Suprapubic skin (tissue), 4 donors: ENCODE data around the gene SHISA4. TPM values are rescaled to one million over a fixed set of nuclear protein-coding genes. Genes with fewer than 3 reads are reported as not detected.

ENCODE experiments used
- DNase-seq, 2 donors: peaks; one replicate each; pipeline ENCODE4 v3.0.0-alpha.2; 2019; ENCODE audit warnings: low spot score in 2 of 2
- H3K27ac ChIP-seq: fragments of 200-600 bp; sonication (generic); one replicate; pipeline ENCODE4 v1.5.1; 2019
- H3K27me3 ChIP-seq: fragments of 200-600 bp; sonication (generic); one replicate; pipeline ENCODE4 v1.5.1; 2019
- H3K36me3 ChIP-seq: fragments of 200-600 bp; sonication (generic); one replicate; pipeline ENCODE4 v1.5.1; 2019
- H3K4me1 ChIP-seq: fragments of 200-600 bp; sonication (generic); one replicate; pipeline ENCODE4 v1.5.1; 2019
- H3K4me3 ChIP-seq: fragments of 200-600 bp; sonication (generic); one replicate; pipeline ENCODE4 v1.5.1; 2019; ENCODE audit warnings: mild to moderate bottlenecking
- H3K9me3 ChIP-seq: fragments of 200-600 bp; sonication (generic); one replicate; pipeline ENCODE4 v1.5.1; 2019
- EP300 ChIP-seq: sonication (generic); formaldehyde crosslinking; IDR thresholded peaks from one replicate; pipeline ENCODE4 v1.6.1; 2017; ENCODE audit warnings: antibody characterized with exemption
- POLR2A ChIP-seq, 2 donors: fragments of 450-650 bp; IDR thresholded peaks; one replicate each; pipeline ENCODE4 v1.6.1; 2017; ENCODE audit warnings: antibody characterized with exemption in 2 of 2, mild to moderate bottlenecking in 2 of 2, moderate library complexity in 2 of 2
- POLR2AphosphoS5 ChIP-seq, 3 donors: sonication (generic); formaldehyde crosslinking; IDR thresholded peaks; one replicate each; pipeline ENCODE4 v1.6.1; 2017; ENCODE audit warnings: antibody characterized with exemption in 3 of 3
- WGBS: methylation state at CpG from one replicate; pipeline ENCODE4 v1.1.5; 2018; 5-methylcytosine and 5-hydroxymethylcytosine counted together
- total RNA-seq, 4 donors: library from RNA; depleted of rRNA; stranded (reverse); fragments of >200 nt; gene quantifications; one replicate each; pipeline ENCODE4 v1.1.0, GENCODE V29; 2016
- TF ChIP-seq, protein P1 (sequence below), 2 donors: fragments of 200-600 bp in 1 of 2; fragments of 450-650 bp in 1 of 2; sonication (generic) in 1 of 2; IDR thresholded peaks; one replicate each; pipeline ENCODE4 v1.5.1; 2016 to 2019; ENCODE audit warnings: antibody characterized with exemption in 2 of 2, mild to moderate bottlenecking in 1 of 2, moderate library complexity in 1 of 2

Gene SHISA4
- total RNA-seq, 4 donors from 2014 or later: 5.3 to 19.4 (median 6.7) TPM

DNA sequence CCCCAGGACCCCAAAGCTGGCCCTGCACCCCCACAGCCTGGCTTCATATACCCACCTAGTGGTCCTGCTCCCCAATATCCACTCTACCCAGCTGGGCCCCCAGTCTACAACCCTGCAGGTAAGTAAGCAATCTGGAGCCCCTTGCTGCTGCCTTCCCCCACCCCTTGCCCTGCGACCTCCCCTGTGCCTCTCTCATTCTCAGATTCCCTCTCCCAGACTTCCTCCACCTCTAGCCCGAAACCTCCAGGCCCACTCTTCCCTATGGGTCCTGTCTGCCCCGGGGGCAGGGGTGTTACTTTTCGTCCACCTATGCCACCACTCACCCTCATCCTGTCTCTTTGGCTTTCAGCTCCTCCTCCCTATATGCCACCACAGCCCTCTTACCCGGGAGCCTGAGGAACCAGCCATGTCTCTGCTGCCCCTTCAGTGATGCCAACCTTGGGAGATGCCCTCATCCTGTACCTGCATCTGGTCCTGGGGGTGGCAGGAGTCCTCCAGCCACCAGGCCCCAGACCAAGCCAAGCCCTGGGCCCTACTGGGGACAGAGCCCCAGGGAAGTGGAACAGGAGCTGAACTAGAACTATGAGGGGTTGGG lies 2.9 kb downstream of the SHISA4 start:
- Histone ChIP-seq H3K27me3 (no peaks in the 10 kb centered on the region), H3K4me1 (peaks cover 26% of the 10 kb centered on the region), H3K36me3 (peaks cover 2% of the 10 kb centered on the region), H3K4me3 (no peak overlapping the region), H3K27ac (no peak overlapping the region), H3K9me3 (no peaks in the 10 kb centered on the region)
- no peak for DNase-seq
- 90% methylated on average over 5 of the region's 5 CpGs for WGBS
- TF ChIP-seq EP300 (no peak), POLR2A (IDR thresholded peaks at IDR 0.05) (no peak), POLR2AphosphoS5 (IDR thresholded peaks at IDR 0.05) (no peak)
- TF ChIP-seq, protein P1, sequence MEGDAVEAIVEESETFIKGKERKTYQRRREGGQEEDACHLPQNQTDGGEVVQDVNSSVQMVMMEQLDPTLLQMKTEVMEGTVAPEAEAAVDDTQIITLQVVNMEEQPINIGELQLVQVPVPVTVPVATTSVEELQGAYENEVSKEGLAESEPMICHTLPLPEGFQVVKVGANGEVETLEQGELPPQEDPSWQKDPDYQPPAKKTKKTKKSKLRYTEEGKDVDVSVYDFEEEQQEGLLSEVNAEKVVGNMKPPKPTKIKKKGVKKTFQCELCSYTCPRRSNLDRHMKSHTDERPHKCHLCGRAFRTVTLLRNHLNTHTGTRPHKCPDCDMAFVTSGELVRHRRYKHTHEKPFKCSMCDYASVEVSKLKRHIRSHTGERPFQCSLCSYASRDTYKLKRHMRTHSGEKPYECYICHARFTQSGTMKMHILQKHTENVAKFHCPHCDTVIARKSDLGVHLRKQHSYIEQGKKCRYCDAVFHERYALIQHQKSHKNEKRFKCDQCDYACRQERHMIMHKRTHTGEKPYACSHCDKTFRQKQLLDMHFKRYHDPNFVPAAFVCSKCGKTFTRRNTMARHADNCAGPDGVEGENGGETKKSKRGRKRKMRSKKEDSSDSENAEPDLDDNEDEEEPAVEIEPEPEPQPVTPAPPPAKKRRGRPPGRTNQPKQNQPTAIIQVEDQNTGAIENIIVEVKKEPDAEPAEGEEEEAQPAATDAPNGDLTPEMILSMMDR (IDR thresholded peaks at IDR 0.05): no peak

DNA sequence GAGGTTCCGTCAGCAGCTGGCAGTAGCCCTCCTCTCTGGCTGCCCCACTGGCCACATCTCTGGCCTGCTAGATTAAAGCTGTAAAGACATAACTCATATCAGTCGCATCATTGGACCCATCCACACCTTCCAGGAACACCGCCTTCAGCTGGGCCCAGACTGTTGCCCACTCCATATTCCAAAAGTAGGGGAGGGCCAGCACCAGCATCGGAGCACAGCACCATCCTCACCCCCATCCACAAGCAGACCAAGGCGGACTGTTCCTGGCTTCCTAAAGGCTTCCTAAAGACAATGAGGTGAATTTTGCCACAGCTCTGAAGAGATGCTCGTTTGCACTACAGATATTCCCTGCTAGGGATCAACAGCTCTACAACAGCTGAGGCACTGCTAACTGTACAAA lies 3.5 kb downstream of the SHISA4 start:
- TF ChIP-seq EP300 (no peak), POLR2AphosphoS5 (IDR thresholded peaks at IDR 0.05) (no peak), POLR2A (IDR thresholded peaks at IDR 0.05) (no peak)
- TF ChIP-seq, protein P1 (IDR thresholded peaks at IDR 0.05): no peak
- H3K36me3 ChIP-seq: peaks cover 2% of the 10 kb centered on the region
- WGBS: 92% methylated on average over 5 of the region's 6 CpGs
- no peaks in the 10 kb centered on the region for H3K9me3 ChIP-seq
- no peak overlapping the region for H3K4me3 ChIP-seq
- H3K27me3 ChIP-seq: no peaks in the 10 kb centered on the region
- DNase-seq: no peak
- H3K27ac ChIP-seq: no peak overlapping the region
- peaks cover 26% of the 10 kb centered on the region for H3K4me1 ChIP-seq

DNA sequence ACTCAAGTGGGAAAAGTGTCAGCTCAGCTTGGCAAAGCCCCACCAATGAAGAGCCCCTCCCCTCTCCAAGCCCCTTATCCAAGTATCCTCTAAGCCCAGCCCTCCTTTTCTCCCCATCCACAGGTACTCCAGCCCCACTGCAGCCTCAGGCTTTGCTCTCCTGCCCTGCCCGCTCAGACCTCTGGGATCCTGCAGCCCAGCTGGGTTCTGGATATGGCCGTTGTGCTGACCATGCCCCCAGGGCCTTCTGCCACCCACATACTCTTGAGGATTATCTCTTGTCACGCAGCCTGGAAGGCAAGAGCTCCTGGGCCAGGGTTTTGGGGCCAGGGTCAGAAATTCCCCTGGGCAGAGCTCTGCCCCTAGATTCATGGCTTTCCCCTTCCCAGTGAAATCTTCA lies 4.7 kb downstream of the SHISA4 start:
- H3K27ac ChIP-seq: no peak overlapping the region

DNA sequence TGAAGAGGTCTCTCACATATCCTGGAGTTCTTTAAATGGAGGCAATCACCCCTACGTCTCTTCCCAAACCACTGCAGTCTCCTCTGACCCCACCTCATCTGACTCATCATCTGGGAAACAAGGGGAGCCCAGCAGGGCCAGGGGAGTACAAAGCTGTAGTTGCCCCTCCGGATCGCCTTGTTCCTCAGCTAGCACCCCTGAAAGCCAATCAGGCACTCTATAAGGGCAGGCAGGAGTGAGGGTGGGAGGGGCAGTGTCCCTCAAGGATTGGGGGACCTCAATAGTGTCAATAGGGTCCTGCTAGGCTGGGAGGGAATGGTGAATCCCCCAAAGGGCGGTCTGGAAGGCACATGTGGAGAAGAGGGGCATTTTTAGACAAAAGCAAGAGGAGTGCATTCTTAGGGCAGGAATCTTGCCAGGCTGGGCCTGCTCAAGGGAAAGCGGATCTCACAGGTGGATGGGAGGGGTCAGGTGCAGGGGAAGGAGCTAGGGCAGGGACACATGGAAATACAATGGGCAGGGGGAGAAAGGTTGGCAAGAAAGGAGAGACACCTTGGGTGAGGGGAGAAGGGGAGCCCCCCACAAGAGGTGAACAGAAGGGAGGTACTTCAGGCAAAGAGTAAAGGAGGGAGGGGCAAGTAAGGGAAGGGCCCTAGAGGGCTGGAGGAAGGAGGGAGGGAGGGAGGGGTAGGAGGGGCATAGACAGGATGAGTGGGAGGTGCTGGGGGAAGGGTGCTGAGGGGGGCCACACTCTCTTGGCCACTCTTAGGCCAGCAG lies 5.8 kb downstream of the SHISA4 start:
- TF ChIP-seq POLR2A (IDR thresholded peaks at IDR 0.05): no peak
- TF ChIP-seq, protein P1 (IDR thresholded peaks at IDR 0.05): no peak
- TF ChIP-seq EP300: no peak
- no peak for TF ChIP-seq POLR2AphosphoS5 (IDR thresholded peaks at IDR 0.05)
- Histone ChIP-seq H3K36me3 (peaks cover 2% of the 10 kb centered on the region), H3K9me3 (no peaks in the 10 kb centered on the region), H3K4me1 (peaks cover 8% of the 10 kb centered on the region), H3K27me3 (no peaks in the 10 kb centered on the region), H3K4me3 (no peak overlapping the region), H3K27ac (no peak overlapping the region)
- DNase-seq: no peak
- WGBS: 73% methylated on average over 5 of the region's 5 CpGs

More for the DNA sequence above, 4.7 kb downstream of the SHISA4 start:
- WGBS: 66% methylated on average over 3 of the region's 3 CpGs
- TF ChIP-seq EP300: no peak
- TF ChIP-seq, protein P1 (IDR thresholded peaks at IDR 0.05): no peak
- TF ChIP-seq POLR2A (IDR thresholded peaks at IDR 0.05): no peak
- no peak for TF ChIP-seq POLR2AphosphoS5 (IDR thresholded peaks at IDR 0.05)
- Histone ChIP-seq H3K36me3 (peaks cover 2% of the 10 kb centered on the region), H3K4me1 (peaks cover 19% of the 10 kb centered on the region), H3K27me3 (no peaks in the 10 kb centered on the region), H3K9me3 (no peaks in the 10 kb centered on the region), H3K4me3 (no peak overlapping the region)
- no peak for DNase-seq

DNA sequence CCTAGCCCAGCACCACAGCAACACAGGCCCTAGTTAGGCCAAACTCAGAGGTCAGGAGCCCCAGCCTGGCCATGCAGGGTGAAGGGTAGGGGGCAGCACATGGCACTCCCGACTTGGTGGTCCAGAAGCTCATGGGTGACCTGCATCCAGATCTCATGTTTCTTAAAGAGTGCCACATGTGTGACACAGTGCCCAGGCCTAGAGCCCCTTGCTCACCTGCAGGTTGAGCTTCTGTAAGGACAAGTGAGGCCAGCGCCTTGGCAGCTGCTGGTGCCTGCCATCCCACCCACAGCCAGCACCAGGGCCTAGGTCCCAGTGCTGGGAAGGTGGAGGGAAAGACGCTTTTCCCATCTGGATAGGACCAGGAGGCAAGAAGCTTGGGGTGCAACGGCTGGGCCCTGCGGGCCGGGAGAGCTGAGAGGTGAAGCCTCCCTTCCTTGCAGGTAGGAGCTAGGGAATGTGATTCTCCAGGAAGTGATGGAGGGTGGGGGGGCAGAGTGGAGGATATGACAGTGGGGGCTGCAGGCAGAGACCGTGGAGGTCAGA lies 6.5 kb downstream of the SHISA4 start:
- WGBS: 68% methylated on average over 6 of the region's 7 CpGs
- TF ChIP-seq, protein P1 (IDR thresholded peaks at IDR 0.05): no peak
- TF ChIP-seq POLR2A (IDR thresholded peaks at IDR 0.05): no peak
- TF ChIP-seq POLR2AphosphoS5 (IDR thresholded peaks at IDR 0.05): no peak
- TF ChIP-seq EP300: no peak
- H3K27ac ChIP-seq: no peak overlapping the region
- H3K4me1 ChIP-seq: peaks cover 6% of the 10 kb centered on the region
- no peak overlapping the region for H3K4me3 ChIP-seq
- no peak for DNase-seq
- peaks cover 2% of the 10 kb centered on the region for H3K36me3 ChIP-seq
- H3K27me3 ChIP-seq: no peaks in the 10 kb centered on the region
- H3K9me3 ChIP-seq: no peaks in the 10 kb centered on the region
